DOHH2 (cell line): ENCODE measurements around the gene GALNT9.

Experiments used
- H3F3A ChIP-seq: fragments of 200-600 bp; sonication (generic), shearing (Covaris generic); 2 replicates; pipeline ENCODE4 v1.6.0; 2016; ENCODE audit warnings: antibody characterized with exemption, mild to moderate bottlenecking; ENCODE audit not compliant: control insufficient read depth, insufficient read depth
- H3K27ac ChIP-seq: fragments of 200-600 bp; sonication (generic); 2 replicates; pipeline ENCODE4 v1.5.1; 2014; ENCODE audit warnings: low read depth, mild to moderate bottlenecking, low read length, moderate library complexity
- H3K27me3 ChIP-seq: fragments of 200-600 bp; sonication (generic); 2 replicates; pipeline ENCODE4 v1.6.1; 2014; ENCODE audit warnings: mild to moderate bottlenecking, low read length, mixed read lengths; ENCODE audit not compliant: control insufficient read depth
- H3K36me3 ChIP-seq: fragments of 200-600 bp; sonication (generic); 2 replicates; pipeline ENCODE4 v1.6.1; 2014; ENCODE audit warnings: mild to moderate bottlenecking, low read length, moderate library complexity, mixed read lengths; ENCODE audit not compliant: control insufficient read depth
- H3K4me1 ChIP-seq: fragments of 200-600 bp; sonication (generic); 2 replicates; pipeline ENCODE4 v1.6.1; 2014; ENCODE audit warnings: mild to moderate bottlenecking, low read length, mixed read lengths; ENCODE audit not compliant: control insufficient read depth
- H3K4me2 ChIP-seq: fragments of 200-600 bp; sonication (generic); 2 replicates; pipeline ENCODE4 v1.6.0; 2014; ENCODE audit warnings: mild to moderate bottlenecking, low read length, moderate library complexity
- H3K4me3 ChIP-seq: fragments of 200-600 bp; sonication (generic); 2 replicates; pipeline ENCODE4 v1.5.1; 2014; ENCODE audit warnings: mild to moderate bottlenecking, low read length, mixed read lengths
- H3K79me2 ChIP-seq: fragments of 200-600 bp; sonication (generic); 2 replicates; pipeline ENCODE4 v1.6.1; 2014; ENCODE audit warnings: mild to moderate bottlenecking, low read length, mixed read lengths; ENCODE audit not compliant: control insufficient read depth
- H3K9me2 ChIP-seq: fragments of 200-600 bp; sonication (generic); replicated peaks from 2 replicates; pipeline ENCODE4 v1.6.1; 2014; ENCODE audit warnings: mild to moderate bottlenecking, low read length, mixed read lengths; ENCODE audit not compliant: control insufficient read depth
- H3K9me3 ChIP-seq: fragments of 200-600 bp; sonication (generic); 2 replicates; pipeline ENCODE4 v1.6.1; 2014; ENCODE audit warnings: antibody characterized with exemption, low read length, mixed read lengths; ENCODE audit not compliant: control insufficient read depth, insufficient read depth
- H4K20me1 ChIP-seq: fragments of 200-600 bp; sonication (generic); 2 replicates; pipeline ENCODE4 v1.6.0; 2014; ENCODE audit warnings: low read depth, mild to moderate bottlenecking, antibody characterized with exemption, low read length, moderate library complexity; ENCODE audit not compliant: control insufficient read depth, insufficient read depth
- CTCF ChIP-seq: fragments of 200-600 bp; sonication (generic); IDR thresholded peaks from one replicate; pipeline ENCODE4 v1.5.1; 2014; ENCODE audit warnings: antibody characterized with exemption, mild to moderate bottlenecking, low read depth, low read length; ENCODE audit not compliant: poor library complexity, severe bottlenecking
- EZH2phosphoT487 ChIP-seq: fragments of 200-600 bp; sonication (generic); IDR thresholded peaks from 2 replicates; pipeline ENCODE4 v1.6.1; 2017; ENCODE audit warnings: borderline replicate concordance, mild to moderate bottlenecking, antibody characterized with exemption, low read length, moderate library complexity, mixed read lengths

Gene GALNT9

GRCh38 chr12:132275110-132275531, 54.3 kb downstream of the GALNT9 start:
- H3K4me2 ChIP-seq = no peak overlapping the region
- H3F3A ChIP-seq = no peaks in the 10 kb centered on the region
- H3K4me3 ChIP-seq = no peak overlapping the region
- H3K79me2 ChIP-seq = no peaks in the 10 kb centered on the region
- H4K20me1 ChIP-seq = no peaks in the 10 kb centered on the region
- TF ChIP-seq EZH2phosphoT487 = no peak
- no peak for TF ChIP-seq CTCF
- no peak overlapping the region for H3K27ac ChIP-seq
- no peaks in the 10 kb centered on the region for H3K9me3 ChIP-seq
- H3K4me1 ChIP-seq = no peaks in the 10 kb centered on the region
- no peaks in the 10 kb centered on the region for H3K27me3 ChIP-seq
- H3K9me2 ChIP-seq = no peaks in the 10 kb centered on the region
- H3K36me3 ChIP-seq = no peaks in the 10 kb centered on the region

GRCh38 chr12:132273992-132274334, 55.4 kb downstream of the GALNT9 start:
- no peaks in the 10 kb centered on the region for H3K36me3 ChIP-seq
- H3K27ac ChIP-seq = no peak overlapping the region
- H3K4me3 ChIP-seq = no peak overlapping the region
- H3K27me3 ChIP-seq = no peaks in the 10 kb centered on the region
- H3K9me3 ChIP-seq = no peaks in the 10 kb centered on the region
- H3F3A ChIP-seq = no peaks in the 10 kb centered on the region
- no peaks in the 10 kb centered on the region for H3K9me2 ChIP-seq
- no peaks in the 10 kb centered on the region for H4K20me1 ChIP-seq
- H3K79me2 ChIP-seq = no peaks in the 10 kb centered on the region
- TF ChIP-seq CTCF = no peak
- no peak for TF ChIP-seq EZH2phosphoT487
- no peaks in the 10 kb centered on the region for H3K4me1 ChIP-seq
- H3K4me2 ChIP-seq = no peak overlapping the region

- Histone ChIP-seq H3K27ac (no peak overlapping the region), H3K36me3 (no peaks in the 10 kb centered on the region), H3K79me2 (no peaks in the 10 kb centered on the region), H4K20me1 (no peaks in the 10 kb centered on the region), H3K9me2 (no peaks in the 10 kb centered on the region), H3K27me3 (no peaks in the 10 kb centered on the region), H3K4me1 (no peaks in the 10 kb centered on the region), H3K4me2 (no peak overlapping the region), H3K9me3 (peaks cover 3% of the 10 kb centered on the region; the same call in 1 of the 2 replicates), H3F3A (no peaks in the 10 kb centered on the region), H3K4me3 (no peak overlapping the region)
- TF ChIP-seq CTCF = no peak
- no peak for TF ChIP-seq EZH2phosphoT487
Measured at GRCh38 chr12:132272711-132273110, 56.7 kb downstream of the GALNT9 start.

GRCh38 chr12:132271755-132272092, 57.7 kb downstream of the GALNT9 start:
- Histone ChIP-seq H3K79me2 (no peaks in the 10 kb centered on the region), H3K9me3 (peaks cover 3% of the 10 kb centered on the region; the same call in 1 of the 2 replicates), H3K9me2 (no peaks in the 10 kb centered on the region), H3K4me3 (no peak overlapping the region), H3F3A (no peaks in the 10 kb centered on the region), H3K4me1 (no peaks in the 10 kb centered on the region), H3K4me2 (no peak overlapping the region), H3K36me3 (no peaks in the 10 kb centered on the region), H4K20me1 (no peaks in the 10 kb centered on the region), H3K27me3 (no peaks in the 10 kb centered on the region), H3K27ac (no peak overlapping the region)
- no peak for TF ChIP-seq CTCF
- no peak for TF ChIP-seq EZH2phosphoT487
